ENCODE measurements around the gene CENPA.
"Not testable (repeated sequence)": the region's sequence is repeated elsewhere in the genome, so short reads cannot be mapped to it uniquely, and the experiment has no call there.

CENPA gene

GRCh38 chr2:26742048-26742770 is 43.6 kb upstream of the CENPA start:
- no peak for DNase-seq (ENCODE audit: extremely low spot score)
- TF ChIP-seq, protein P1, sequence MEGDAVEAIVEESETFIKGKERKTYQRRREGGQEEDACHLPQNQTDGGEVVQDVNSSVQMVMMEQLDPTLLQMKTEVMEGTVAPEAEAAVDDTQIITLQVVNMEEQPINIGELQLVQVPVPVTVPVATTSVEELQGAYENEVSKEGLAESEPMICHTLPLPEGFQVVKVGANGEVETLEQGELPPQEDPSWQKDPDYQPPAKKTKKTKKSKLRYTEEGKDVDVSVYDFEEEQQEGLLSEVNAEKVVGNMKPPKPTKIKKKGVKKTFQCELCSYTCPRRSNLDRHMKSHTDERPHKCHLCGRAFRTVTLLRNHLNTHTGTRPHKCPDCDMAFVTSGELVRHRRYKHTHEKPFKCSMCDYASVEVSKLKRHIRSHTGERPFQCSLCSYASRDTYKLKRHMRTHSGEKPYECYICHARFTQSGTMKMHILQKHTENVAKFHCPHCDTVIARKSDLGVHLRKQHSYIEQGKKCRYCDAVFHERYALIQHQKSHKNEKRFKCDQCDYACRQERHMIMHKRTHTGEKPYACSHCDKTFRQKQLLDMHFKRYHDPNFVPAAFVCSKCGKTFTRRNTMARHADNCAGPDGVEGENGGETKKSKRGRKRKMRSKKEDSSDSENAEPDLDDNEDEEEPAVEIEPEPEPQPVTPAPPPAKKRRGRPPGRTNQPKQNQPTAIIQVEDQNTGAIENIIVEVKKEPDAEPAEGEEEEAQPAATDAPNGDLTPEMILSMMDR (IDR thresholded peaks at IDR 0.05; ENCODE audit: control extremely low read depth, extremely low read depth, low read depth, missing control alignments): no peak
- CTCF ChIA-PET: interaction anchor here (0.7 to 10.4 kb wide), 3 partner anchors 9 to 135 kb away, joined by 3 to 189 read pairs (median 3); no protein-coding TSS in a partner anchor
- POLR2A ChIA-PET: no interaction called here

- POLR2A ChIA-PET: no interaction called here
- CTCF ChIA-PET: interaction anchor here (1.1 to 10.4 kb wide), 5 partner anchors 12 to 166 kb away, joined by 3 to 189 read pairs (median 4); no protein-coding TSS in a partner anchor
- no peak for DNase-seq (ENCODE audit: extremely low spot score)
- TF ChIP-seq, protein P1 (IDR thresholded peaks at IDR 0.05; ENCODE audit: control extremely low read depth, extremely low read depth, low read depth, missing control alignments): no peak
These were observed 42.0 kb upstream of the CENPA start for GRCh38 chr2:26743852-26744251.

GRCh38 chr2:26744953-26745352 is 40.9 kb upstream of the CENPA start:
- DNase-seq (ENCODE audit: extremely low spot score): no peak
- TF ChIP-seq, protein P1 (IDR thresholded peaks at IDR 0.05; ENCODE audit: control extremely low read depth, extremely low read depth, low read depth, missing control alignments): no peak
- CTCF ChIA-PET: interaction anchor here (0.7 to 10.4 kb wide), 17 partner anchors 10 to 241 kb away, joined by 3 to 189 read pairs (median 6); no protein-coding TSS in a partner anchor
- POLR2A ChIA-PET: no interaction called here

GRCh38 chr2:26745609-26746327 is 40.1 kb upstream of the CENPA start:
- ChIA-PET CTCF (interaction anchor here (0.7 to 10.4 kb wide), 24 partner anchors 10 to 244 kb away, joined by 3 to 189 read pairs (median 5); no protein-coding TSS in a partner anchor), POLR2A (no interaction called here)
- TF ChIP-seq, protein P1 (IDR thresholded peaks at IDR 0.05; ENCODE audit: control extremely low read depth, extremely low read depth, low read depth, missing control alignments): peak; percentile 95
- peak; percentile 79 for DNase-seq (ENCODE audit: extremely low spot score)

DNA sequence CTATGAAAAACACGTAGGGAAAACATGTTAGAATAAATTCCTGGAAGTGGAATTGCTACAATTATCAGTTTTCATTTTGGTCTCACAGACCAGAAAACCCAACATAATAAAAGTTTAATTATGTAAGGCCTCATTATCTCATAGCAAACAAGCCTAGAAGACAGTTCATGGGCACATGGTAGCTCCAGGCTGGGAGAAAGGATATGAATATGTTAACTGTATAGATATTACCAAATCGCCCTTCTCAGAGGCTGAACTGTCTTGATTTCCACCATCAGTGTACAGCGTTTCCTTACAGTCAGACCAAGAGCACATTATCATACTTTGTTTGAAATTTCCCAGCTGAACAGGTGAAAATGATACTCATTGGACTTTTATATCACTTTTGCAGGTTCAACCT is 38.9 kb upstream of the CENPA start:
- no peak for DNase-seq (ENCODE audit: extremely low spot score)
- TF ChIP-seq, protein P1 (IDR thresholded peaks at IDR 0.05; ENCODE audit: control extremely low read depth, extremely low read depth, low read depth, missing control alignments): no peak
- CTCF ChIA-PET: interaction anchor here (0.9 to 10.4 kb wide), 11 partner anchors 8 to 245 kb away, joined by 3 to 189 read pairs (median 5); no protein-coding TSS in a partner anchor
- POLR2A ChIA-PET: no interaction called here

DNA sequence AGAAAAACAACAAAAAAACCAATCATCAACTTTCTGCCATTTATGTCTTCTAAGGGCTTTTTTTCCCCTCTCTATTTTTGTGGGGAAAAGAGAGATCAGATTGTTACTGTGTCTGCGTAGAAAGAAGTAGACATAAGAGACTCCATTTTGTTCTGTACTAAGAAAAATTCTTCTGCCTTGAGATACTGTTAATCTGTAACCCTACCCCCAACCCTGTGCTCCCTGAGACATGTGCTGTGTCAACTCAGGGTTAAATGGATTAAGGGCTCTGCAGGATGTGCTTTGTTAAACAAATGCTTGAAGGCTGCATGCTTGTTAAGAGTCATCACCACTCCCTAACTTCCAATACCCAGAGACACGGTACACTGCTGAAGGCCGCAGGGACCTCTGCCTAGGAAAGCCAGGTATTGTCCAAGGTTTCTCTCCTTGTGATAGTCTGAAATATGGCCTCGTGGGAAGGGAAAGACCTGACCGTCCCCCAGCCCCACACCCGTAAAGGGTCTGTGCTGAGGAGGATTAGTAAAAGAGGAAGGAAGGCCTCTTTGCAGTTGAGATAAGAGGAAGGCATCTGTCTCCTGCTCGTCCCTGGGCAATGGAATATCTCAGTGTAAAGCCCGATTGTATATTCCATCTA is 36.0 kb upstream of the CENPA start:
- DNase-seq (ENCODE audit: extremely low spot score); POLR2A ChIA-PET: not testable (repeated sequence)
- CTCF ChIA-PET: interaction anchor here (1.7 to 10.4 kb wide), 2 partner anchors 143 to 172 kb away, joined by 4 to 189 read pairs; no protein-coding TSS in a partner anchor

- POLR2A ChIA-PET; CTCF ChIA-PET; DNase-seq (ENCODE audit: extremely low spot score): not testable (repeated sequence)
These were observed 35.4 kb upstream of the CENPA start for GRCh38 chr2:26750467-26750866.
